PC-3 (cell line): ENCODE data around the gene STAMBPL1. TPM values are rescaled to one million over a fixed set of nuclear protein-coding genes. Genes with fewer than 3 reads are reported as not detected.

Experiments used
- ATAC-seq: fragments of 200-7000 bp; cut with Tn5 transposase; 2 replicates; pipeline ENCODE4 v1.9.1; 2020; ENCODE audit warnings: mild to moderate bottlenecking, moderate library complexity
- BruUV-seq: library from RNA; stranded (reverse); fragments of 400-500 nt; replicated peaks from 2 replicates; lab custom pipeline; 2021; lab: Mats Ljungman, UMichigan
- CTCF ChIA-PET: fragments of 300-600 bp; sonication (Branson Sonifier 250); formaldehyde crosslinking; loops from one replicate; lab custom pipeline; 2022; ENCODE audit warnings: antibody characterized with exemption; lab: Charles Lee
- POLR2A ChIA-PET: fragments of 300-600 bp; sonication (Branson Sonifier 250); formaldehyde crosslinking; loops from one replicate; lab custom pipeline; 2022; ENCODE audit warnings: antibody characterized with exemption; ENCODE audit not compliant: unreplicated experiment; lab: Charles Lee
- DNase-seq: peaks from one replicate; pipeline ENCODE4 v3.0.0-alpha.2; 2015
- H2AFZ ChIP-seq: fragments of 300-600 bp; sonication (generic); 2 replicates; pipeline ENCODE4 v1.6.0; 2016; ENCODE audit warnings: antibody characterized with exemption, low read length
- H3F3A ChIP-seq: fragments of 300-600 bp; sonication (generic); one replicate; pipeline ENCODE4 v1.6.0; 2017; ENCODE audit warnings: antibody characterized with exemption, low read length, control low read depth, mild to moderate bottlenecking; ENCODE audit not compliant: unreplicated experiment
- H3K27ac ChIP-seq: fragments of 300-600 bp; sonication (generic); 2 replicates; pipeline ENCODE4 v1.5.1; 2016; ENCODE audit warnings: mild to moderate bottlenecking, low read length
- H3K27me3 ChIP-seq: fragments of 300-600 bp; sonication (generic); 2 replicates; pipeline ENCODE4 v1.6.1; 2016; ENCODE audit warnings: low read length, mixed read lengths
- H3K36me3 ChIP-seq: fragments of 300-600 bp; sonication (generic); 2 replicates; pipeline ENCODE4 v1.6.1; 2016; ENCODE audit warnings: low read depth, mixed run types, low read length, mixed read lengths
- H3K4me1 ChIP-seq: fragments of 300-600 bp; sonication (generic); 2 replicates; pipeline ENCODE4 v1.5.1; 2016; ENCODE audit warnings: low read length; ENCODE audit not compliant: insufficient read depth
- H3K4me2 ChIP-seq: fragments of 300-600 bp; sonication (generic); 2 replicates; pipeline ENCODE4 v1.6.0; 2016; ENCODE audit warnings: low read length
- H3K4me3 ChIP-seq: fragments of 300-600 bp; sonication (generic); 2 replicates; pipeline ENCODE4 v1.5.1; 2016; ENCODE audit warnings: mild to moderate bottlenecking, low read length, mixed read lengths
- H3K79me2 ChIP-seq: fragments of 300-600 bp; sonication (generic); 2 replicates; pipeline ENCODE4 v1.6.1; 2017; ENCODE audit warnings: low read length, mixed read lengths
- H3K9ac ChIP-seq: fragments of 300-600 bp; sonication (generic); 2 replicates; pipeline ENCODE4 v1.6.0; 2016; ENCODE audit warnings: mild to moderate bottlenecking, low read length
- H3K9me2 ChIP-seq: fragments of 300-600 bp; sonication (generic); replicated peaks from 2 replicates; pipeline ENCODE4 v1.6.1; 2016; ENCODE audit warnings: mixed run types, low read length, mixed read lengths
- H3K9me3 ChIP-seq: fragments of 300-600 bp; sonication (generic); 2 replicates; pipeline ENCODE4 v1.6.1; 2016; ENCODE audit warnings: low read length, mixed read lengths
- H4K20me1 ChIP-seq: fragments of 300-600 bp; sonication (generic); 2 replicates; pipeline ENCODE4 v1.6.1; 2016; ENCODE audit warnings: low read length, mixed read lengths
- CTCF ChIP-seq: fragments of 300-600 bp; sonication (generic); conservative IDR thresholded peaks from 2 replicates; pipeline ENCODE4 v1.5.1; 2017; ENCODE audit warnings: antibody characterized with exemption, low read depth, mild to moderate bottlenecking, low read length
- EZH2 ChIP-seq: fragments of 300-600 bp; sonication (generic); IDR thresholded peaks from one replicate; pipeline ENCODE4 v1.6.1; 2017; ENCODE audit warnings: antibody characterized with exemption, mild to moderate bottlenecking, low read length; ENCODE audit not compliant: unreplicated experiment
- EZH2phosphoT487 ChIP-seq: fragments of 300-600 bp; sonication (generic); IDR thresholded peaks from 2 replicates; pipeline ENCODE4 v1.6.1; 2018; ENCODE audit warnings: mild to moderate bottlenecking, antibody characterized with exemption, low read length, borderline replicate concordance
- intact Hi-C: fragments of 100-400 bp; cut with micrococcal nuclease; formaldehyde crosslinking; loops from 2 replicates; pipeline ENCODE4 v1.9.0; 2023
- total RNA-seq: library from RNA; depleted of rRNA; stranded (reverse); fragments of >200 nt; gene quantifications from 2 replicates; pipeline ENCODE4 v1.2.3, GENCODE V29; 2014

The STAMBPL1 gene
- total RNA-seq, 1 experiment from 2014 or later: 19.5 TPM

GRCh38 chr10:88916986-88917385 lies 36.9 kb downstream of the STAMBPL1 start:
- Histone ChIP-seq H3F3A (no peaks in the 10 kb centered on the region), H3K4me2 (no peak overlapping the region), H3K4me3 (no peak overlapping the region), H3K9me2 (no peaks in the 10 kb centered on the region), H3K36me3 (no peaks in the 10 kb centered on the region), H3K27ac (no peak overlapping the region), H3K9ac (no peak overlapping the region), H3K9me3 (no peaks in the 10 kb centered on the region), H4K20me1 (no peaks in the 10 kb centered on the region), H2AFZ (no peak overlapping the region), H3K79me2 (no peaks in the 10 kb centered on the region), H3K27me3 (no peaks in the 10 kb centered on the region), H3K4me1 (no peaks in the 10 kb centered on the region)
- BruUV-seq: no TSS peak
- ATAC-seq (no peak), DNase-seq (no peak)
- TF ChIP-seq EZH2: no peak
- TF ChIP-seq EZH2phosphoT487: no peak
- TF ChIP-seq CTCF: no peak
- ChIA-PET POLR2A (no interaction called here), CTCF (no interaction called here)
- intact Hi-C loops: no loop called here

GRCh38 chr10:88918191-88918905 lies 38.3 kb downstream of the STAMBPL1 start:
- no peak for TF ChIP-seq CTCF
- TF ChIP-seq EZH2: no peak
- TF ChIP-seq EZH2phosphoT487: no peak
- Histone ChIP-seq H3K36me3 (no peaks in the 10 kb centered on the region), H3K9me2 (no peaks in the 10 kb centered on the region), H3K4me3 (no peak overlapping the region), H3F3A (no peaks in the 10 kb centered on the region), H3K4me1 (no peaks in the 10 kb centered on the region), H3K9me3 (no peaks in the 10 kb centered on the region), H3K4me2 (no peak overlapping the region), H3K27me3 (no peaks in the 10 kb centered on the region), H3K9ac (no peak overlapping the region), H3K79me2 (no peaks in the 10 kb centered on the region), H2AFZ (no peak overlapping the region), H3K27ac (no peak overlapping the region), H4K20me1 (no peaks in the 10 kb centered on the region)
- POLR2A ChIA-PET: no interaction called here
- no peak for DNase-seq
- ATAC-seq: no peak
- CTCF ChIA-PET: no interaction called here
- intact Hi-C loops: no loop called here
- no TSS peak for BruUV-seq

GRCh38 chr10:88919041-88919440 lies 39.0 kb downstream of the STAMBPL1 start:
- TF ChIP-seq EZH2phosphoT487 (no peak), EZH2 (no peak), CTCF (no peak)
- H3K27ac ChIP-seq: no peak overlapping the region
- no peaks in the 10 kb centered on the region for H3K36me3 ChIP-seq
- no peak overlapping the region for H3K9ac ChIP-seq
- H3K4me3 ChIP-seq: no peak overlapping the region
- ChIA-PET POLR2A (no interaction called here), CTCF (no interaction called here)
- no peak overlapping the region for H3K4me2 ChIP-seq
- DNase-seq: no peak
- intact Hi-C loops: no loop called here
- H3K27me3 ChIP-seq: no peaks in the 10 kb centered on the region
- H2AFZ ChIP-seq: no peak overlapping the region
- no peaks in the 10 kb centered on the region for H3K79me2 ChIP-seq
- no TSS peak for BruUV-seq
- no peaks in the 10 kb centered on the region for H3K9me3 ChIP-seq
- no peaks in the 10 kb centered on the region for H3F3A ChIP-seq
- no peaks in the 10 kb centered on the region for H3K4me1 ChIP-seq
- H4K20me1 ChIP-seq: no peaks in the 10 kb centered on the region
- H3K9me2 ChIP-seq: no peaks in the 10 kb centered on the region
- ATAC-seq: no peak
